GM06990 (cell line): Measurements from ENCODE around the gene FAM72C.
"Not testable (repeated sequence)": the region's sequence is repeated elsewhere in the genome, so short reads cannot be mapped to it uniquely, and the experiment has no call there.

ENCODE experiments used
- DNase-seq: peaks from one replicate; pipeline ENCODE4 v3.0.0-alpha.2; 2011; ENCODE audit not compliant: insufficient read length; ENCODE audit errors: extremely low read depth
- H3K27me3 ChIP-seq: replicated peaks from 2 replicates; pipeline ENCODE4 v1.6.0; 2011; ENCODE audit warnings: low read length; ENCODE audit not compliant: control insufficient read depth, insufficient read depth
- H3K36me3 ChIP-seq: 2 replicates; pipeline ENCODE4 v1.5.1; 2011; ENCODE audit warnings: low read length; ENCODE audit not compliant: control insufficient read depth, insufficient read depth
- H3K4me3 ChIP-seq: replicated peaks from 2 replicates; pipeline ENCODE4 v1.5.1; 2011; ENCODE audit warnings: low read depth, mild to moderate bottlenecking, control low read depth, low read length
- TF ChIP-seq, protein P1 (sequence below): IDR thresholded peaks from 2 replicates; pipeline ENCODE4 v1.5.1; 2011; ENCODE audit warnings: low read length, control low read depth, mild to moderate bottlenecking, inconsistent platforms; ENCODE audit not compliant: insufficient read depth, poor library complexity, severe bottlenecking

Gene FAM72C

DNA sequence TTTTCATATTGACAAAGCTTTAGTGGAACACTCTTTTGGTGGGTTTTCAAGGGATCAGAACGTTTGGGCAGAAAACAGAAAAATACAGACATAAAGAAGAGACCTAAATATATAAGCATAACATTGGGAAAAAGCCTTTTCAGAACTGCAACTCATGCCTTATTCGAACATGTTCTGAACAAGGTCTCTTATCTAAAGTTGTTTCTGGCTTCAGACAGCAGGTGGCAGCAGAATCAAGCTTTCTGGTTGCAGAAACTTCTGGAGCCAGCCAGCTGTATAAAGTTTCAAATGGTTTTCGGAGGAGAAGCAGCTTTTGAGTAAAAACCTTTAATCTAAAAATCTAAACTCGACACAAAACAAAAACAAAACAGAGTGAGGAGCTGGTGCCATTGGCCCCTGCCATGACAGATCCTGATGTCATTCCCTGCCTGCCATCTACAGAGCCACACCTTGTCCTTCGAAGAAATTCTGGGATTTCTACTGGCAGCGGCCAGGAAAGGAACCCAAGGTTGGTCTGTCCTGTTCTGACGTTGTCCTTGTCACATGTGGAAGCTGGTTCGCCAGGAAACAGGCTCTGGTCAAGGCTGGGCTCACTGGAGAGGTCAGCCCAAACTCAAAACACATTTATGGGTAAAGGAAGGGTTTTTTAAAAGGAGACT, 35.2 kb downstream of the FAM72C start:
- H3K27me3 ChIP-seq, H3K36me3 ChIP-seq, H3K4me3 ChIP-seq, DNase-seq: not testable (repeated sequence)
- TF ChIP-seq, protein P1, sequence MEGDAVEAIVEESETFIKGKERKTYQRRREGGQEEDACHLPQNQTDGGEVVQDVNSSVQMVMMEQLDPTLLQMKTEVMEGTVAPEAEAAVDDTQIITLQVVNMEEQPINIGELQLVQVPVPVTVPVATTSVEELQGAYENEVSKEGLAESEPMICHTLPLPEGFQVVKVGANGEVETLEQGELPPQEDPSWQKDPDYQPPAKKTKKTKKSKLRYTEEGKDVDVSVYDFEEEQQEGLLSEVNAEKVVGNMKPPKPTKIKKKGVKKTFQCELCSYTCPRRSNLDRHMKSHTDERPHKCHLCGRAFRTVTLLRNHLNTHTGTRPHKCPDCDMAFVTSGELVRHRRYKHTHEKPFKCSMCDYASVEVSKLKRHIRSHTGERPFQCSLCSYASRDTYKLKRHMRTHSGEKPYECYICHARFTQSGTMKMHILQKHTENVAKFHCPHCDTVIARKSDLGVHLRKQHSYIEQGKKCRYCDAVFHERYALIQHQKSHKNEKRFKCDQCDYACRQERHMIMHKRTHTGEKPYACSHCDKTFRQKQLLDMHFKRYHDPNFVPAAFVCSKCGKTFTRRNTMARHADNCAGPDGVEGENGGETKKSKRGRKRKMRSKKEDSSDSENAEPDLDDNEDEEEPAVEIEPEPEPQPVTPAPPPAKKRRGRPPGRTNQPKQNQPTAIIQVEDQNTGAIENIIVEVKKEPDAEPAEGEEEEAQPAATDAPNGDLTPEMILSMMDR = peak; percentile 31

DNA sequence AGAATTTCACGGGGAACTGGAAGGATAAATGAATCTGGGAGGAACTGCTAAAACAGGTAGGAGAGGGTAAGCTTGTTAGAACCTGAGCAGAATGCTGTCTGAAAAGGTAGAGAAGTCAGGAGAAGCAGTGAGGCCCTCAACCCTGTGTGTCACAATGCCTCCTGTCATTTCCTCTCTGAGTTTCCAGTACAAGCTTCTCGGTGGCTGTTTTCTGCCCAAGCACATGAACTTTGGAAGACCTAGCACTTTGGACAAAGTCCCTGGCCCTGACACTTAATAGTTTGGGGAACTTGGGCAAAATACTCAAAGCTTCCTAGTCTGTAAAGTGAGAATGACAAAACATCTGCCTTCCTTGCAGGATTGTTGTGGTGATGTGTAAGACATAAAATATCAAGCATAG, 52.7 kb downstream of the FAM72C start:
- DNase-seq, H3K4me3 ChIP-seq, H3K27me3 ChIP-seq, H3K36me3 ChIP-seq: not testable (repeated sequence)

DNA sequence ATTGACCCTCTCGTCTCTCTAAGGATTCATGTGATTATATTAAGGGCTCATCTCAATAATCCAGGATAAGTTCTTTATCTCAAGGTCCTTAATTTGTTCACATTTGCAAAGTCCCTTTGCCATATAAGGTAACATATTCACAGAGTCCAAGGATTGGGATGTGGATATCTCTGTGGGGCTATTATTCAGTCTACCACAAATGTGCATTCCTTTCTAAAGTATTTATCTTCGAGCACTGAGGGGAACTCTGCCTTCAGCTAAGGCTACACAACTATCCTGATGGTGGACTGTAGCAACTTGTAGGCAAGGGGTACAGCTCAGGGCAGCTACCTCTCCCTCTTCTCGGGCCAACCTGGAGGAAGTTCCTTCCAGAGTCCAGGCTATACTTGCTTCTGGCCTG, 53.2 kb downstream of the FAM72C start:
- not testable (repeated sequence) for H3K27me3 ChIP-seq, DNase-seq, H3K36me3 ChIP-seq, H3K4me3 ChIP-seq

DNA sequence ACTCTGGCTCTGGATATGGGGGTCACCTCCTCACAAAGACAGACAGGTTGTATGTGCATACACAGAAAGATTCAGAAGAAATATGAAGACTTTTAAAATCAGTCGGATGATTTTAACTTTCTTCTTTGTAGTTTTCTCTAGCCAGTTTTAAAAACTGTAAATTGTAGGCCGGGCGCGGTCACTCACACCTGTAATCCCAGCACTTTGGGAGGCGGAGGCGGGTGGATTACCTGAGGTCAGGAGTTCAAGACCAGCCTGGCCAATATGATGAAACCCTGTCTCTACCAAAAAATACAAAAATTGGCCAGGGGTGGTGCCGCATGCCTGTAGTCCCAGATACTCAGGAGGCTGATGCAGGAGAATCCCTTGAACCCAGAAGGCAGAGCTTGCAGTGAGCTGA, 58.1 kb downstream of the FAM72C start:
- DNase-seq, H3K27me3 ChIP-seq, H3K36me3 ChIP-seq, H3K4me3 ChIP-seq: not testable (repeated sequence)
